GM23248 (cell line): ENCODE data around the gene SPPL2C.

ENCODE experiments used
- EZH2 ChIP-seq: fragments of 200-600 bp; sonication (generic); IDR thresholded peaks from 2 replicates; pipeline ENCODE4 v1.6.1; 2018; ENCODE audit warnings: antibody characterized with exemption, mild to moderate bottlenecking; ENCODE audit not compliant: insufficient read depth, poor library complexity, severe bottlenecking
- EZH2phosphoT487 ChIP-seq: fragments of 200-600 bp; sonication (generic); IDR thresholded peaks from 2 replicates; pipeline ENCODE4 v1.6.1; 2018; ENCODE audit warnings: antibody characterized with exemption, moderate library complexity, mild to moderate bottlenecking, low read depth; ENCODE audit not compliant: insufficient read depth

DNA sequence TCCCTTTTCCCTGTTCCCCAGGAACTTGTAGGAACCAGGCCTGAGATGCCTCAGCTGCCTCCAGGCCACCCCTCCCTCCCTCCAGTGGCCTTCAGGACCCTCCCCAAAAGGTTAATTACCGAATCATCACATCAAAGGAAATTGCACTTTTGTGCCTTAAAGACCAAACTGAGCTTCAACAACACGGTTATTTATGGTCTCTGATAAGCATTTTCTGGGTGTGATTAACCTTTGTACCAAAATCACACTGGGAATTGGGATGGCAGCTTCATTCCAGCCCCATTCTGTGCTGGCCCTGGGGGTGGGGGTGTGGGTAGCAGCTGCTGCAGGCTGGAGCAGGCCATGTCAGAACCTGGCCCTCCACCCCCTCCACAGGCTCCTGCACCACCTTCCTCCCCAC lies 43.9 kb upstream of the SPPL2C start:
- TF ChIP-seq EZH2 (no peak), EZH2phosphoT487 (no peak)
